Renal cortical epithelial cell (primary cell): ENCODE measurements around the gene PTGER1. TPM values are rescaled to one million over a fixed set of nuclear protein-coding genes. Genes with fewer than 3 reads are reported as not detected.
A peak's percentile ranks its signal among the peaks of the same experiment; 100 is the strongest.

Experiments
- DNase-seq: peaks from one replicate; pipeline ENCODE4 v3.0.0-alpha.2; 2011; ENCODE audit warnings: low read depth
- total RNA-seq: library from RNA; depleted of rRNA; stranded (reverse); fragments of >200 nt; gene quantifications from 2 replicates; pipeline ENCODE4 v1.2.3, GENCODE V29; 2014

Gene PTGER1
- total RNA-seq, 1 donor from 2014 or later = 0.85 TPM

DNA sequence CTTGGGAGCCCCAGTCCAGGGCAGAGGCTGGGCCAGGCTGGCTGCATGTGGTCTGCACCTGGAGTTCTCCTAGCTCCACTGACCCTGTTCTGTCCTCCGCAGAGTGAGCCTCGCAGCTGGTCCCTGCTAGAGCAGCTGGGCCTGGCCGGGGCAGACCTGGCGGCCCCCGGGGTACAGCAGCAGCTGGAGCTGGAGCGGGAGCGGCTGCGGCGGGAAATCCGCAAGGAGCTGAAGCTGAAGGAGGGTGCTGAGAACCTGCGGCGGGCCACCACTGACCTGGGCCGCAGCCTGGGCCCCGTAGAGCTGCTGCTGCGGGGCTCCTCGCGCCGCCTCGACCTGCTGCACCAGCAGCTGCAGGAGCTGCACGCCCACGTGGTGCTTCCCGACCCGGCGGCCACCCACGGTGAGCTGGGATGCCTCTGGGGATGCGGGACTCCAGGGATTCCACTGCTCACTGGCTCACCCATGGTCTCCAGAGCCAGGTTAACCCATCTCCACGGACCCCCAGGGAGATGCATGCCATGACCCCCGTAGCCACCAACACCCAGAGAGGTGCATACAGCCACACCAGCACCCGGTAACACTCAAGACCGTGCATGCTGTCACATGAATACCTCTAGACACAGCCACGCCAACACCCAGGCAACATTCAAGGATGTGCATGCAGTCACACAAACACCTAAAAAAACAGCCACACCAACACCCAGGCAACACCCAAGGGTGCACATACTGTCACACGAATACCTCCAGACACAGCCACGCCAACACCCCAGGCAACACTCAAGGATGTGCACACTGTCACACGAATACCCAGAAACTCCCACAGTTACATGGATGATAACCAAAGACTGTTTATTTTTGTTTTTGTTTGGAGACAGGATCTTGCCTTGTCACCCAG lies 33.9 kb downstream of the PTGER1 start:
- DNase-seq = no peak

- DNase-seq = no peak
Observed at GRCh38 chr19:14440049-14440448, 35.1 kb downstream of the PTGER1 start.

DNA sequence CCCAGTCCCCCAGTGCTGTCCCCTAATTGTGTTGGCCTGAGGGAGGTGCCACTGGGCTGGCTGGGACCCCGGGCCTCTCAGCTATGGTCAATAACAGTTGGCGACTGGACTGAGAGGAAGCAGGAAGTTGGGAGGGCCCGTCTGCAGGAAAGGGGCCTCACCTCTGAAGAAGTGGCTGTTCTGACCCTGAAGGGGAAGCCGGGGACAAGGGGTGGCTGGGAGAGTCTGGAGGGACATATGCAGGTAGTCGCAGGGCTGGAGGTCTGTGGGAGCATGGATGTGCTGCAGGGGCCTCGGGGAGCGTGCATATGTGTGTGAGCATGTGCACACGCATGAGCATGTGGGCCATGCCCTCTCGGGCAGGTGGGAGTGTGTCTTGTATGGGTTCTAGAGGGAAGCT lies 36.1 kb downstream of the PTGER1 start:
- DNase-seq = no peak

DNA sequence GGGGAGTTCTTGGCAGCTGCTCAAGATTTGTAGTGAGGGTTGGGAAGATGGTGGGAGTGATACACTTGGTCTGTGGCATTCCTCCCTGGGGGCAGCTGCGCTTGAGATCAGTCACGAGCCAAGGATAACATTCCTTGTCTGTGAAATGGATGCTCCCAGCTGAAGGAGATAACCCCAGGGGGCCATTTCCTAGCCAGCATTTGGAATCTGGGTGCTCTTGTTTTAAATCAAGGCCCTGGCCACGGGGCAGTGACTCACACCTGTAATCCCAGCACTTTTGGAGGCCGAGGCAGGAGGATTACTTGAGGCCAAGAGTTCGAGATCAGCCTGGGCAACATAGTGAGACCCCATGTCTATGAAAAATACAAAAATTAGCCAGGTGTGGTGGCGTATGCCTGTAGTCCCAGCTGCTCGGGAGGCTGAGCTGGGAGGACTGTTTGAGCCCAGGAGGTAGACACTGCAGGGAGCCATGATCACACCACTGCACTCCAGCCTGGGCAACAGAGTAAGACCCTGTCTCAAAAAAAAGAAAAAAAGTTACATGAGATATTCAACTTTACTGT lies 37.5 kb downstream of the PTGER1 start:
- no peak for DNase-seq

DNA sequence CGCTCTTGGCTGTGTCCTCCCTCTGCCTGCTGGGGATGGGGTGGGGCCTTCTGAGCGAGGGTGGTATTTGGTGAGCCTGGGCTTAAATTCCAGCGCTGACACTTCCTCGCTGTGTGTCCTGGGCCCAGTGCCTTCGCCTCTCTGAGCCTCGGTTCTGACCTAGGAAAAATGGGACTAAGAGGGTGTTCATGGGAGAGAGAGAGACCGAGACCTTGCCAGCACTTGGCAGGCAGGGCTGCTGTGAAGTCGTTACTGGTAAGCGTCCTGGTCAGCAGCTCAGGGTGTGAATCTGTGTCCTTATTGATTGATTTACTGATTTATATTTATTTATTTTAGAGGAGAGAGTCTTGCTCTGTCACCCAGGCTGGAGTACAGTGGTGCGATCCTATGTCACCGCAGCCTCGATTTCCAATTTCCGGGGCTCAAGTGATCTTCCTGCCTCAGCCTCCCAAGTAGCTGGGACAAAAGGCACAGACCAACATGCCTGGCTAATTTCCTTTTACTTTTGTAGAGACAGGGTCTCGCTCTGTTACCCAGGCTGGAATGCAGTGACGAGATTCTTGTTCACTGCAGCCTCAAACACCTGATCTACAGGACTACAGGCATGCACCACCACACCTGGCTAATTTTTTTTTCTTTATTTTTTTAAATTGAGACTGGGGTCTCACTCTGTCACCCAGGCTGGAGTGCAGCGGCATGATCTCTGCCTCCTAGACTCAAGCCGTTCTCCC lies 39.7 kb downstream of the PTGER1 start:
- DNase-seq = no peak

DNA sequence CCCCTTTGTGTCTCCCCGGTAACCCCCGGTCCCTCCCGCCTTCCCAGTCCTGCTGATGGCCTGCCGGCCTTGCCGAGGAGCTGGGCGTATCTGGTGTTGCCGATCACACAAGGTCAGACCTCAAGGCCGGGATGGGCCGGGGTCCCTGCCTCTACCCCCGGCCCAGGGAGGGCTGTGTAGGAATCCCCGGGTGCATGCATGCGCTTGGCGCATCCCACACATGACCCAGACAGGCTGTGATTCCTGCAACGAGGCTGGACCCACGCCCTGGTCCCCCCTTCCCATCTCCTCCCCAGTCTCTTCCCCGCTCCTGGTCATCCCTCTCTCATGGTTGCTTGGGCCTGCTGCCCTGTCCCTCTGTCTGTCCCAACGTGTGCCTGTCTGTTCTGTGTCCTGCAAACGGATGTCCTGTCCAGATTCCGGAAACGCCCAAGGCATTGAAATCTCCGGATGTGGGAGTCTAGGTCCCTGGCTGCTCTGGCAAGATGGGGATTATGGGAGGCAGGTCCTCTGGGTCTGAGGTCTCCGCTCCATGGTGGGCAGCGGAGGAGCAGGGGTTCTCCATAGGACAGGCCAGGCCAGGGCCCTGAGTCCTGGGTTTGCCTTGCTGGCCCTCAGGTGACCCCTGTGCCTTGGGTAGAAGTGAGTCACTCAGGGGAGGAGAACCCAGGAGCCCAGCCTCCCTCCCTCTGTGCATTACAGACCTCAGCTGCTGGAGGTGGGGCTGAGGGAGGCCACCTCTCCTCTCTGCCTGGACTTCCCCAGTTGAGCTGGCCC lies 40.4 kb downstream of the PTGER1 start:
- peak; percentile 79 for DNase-seq

DNA sequence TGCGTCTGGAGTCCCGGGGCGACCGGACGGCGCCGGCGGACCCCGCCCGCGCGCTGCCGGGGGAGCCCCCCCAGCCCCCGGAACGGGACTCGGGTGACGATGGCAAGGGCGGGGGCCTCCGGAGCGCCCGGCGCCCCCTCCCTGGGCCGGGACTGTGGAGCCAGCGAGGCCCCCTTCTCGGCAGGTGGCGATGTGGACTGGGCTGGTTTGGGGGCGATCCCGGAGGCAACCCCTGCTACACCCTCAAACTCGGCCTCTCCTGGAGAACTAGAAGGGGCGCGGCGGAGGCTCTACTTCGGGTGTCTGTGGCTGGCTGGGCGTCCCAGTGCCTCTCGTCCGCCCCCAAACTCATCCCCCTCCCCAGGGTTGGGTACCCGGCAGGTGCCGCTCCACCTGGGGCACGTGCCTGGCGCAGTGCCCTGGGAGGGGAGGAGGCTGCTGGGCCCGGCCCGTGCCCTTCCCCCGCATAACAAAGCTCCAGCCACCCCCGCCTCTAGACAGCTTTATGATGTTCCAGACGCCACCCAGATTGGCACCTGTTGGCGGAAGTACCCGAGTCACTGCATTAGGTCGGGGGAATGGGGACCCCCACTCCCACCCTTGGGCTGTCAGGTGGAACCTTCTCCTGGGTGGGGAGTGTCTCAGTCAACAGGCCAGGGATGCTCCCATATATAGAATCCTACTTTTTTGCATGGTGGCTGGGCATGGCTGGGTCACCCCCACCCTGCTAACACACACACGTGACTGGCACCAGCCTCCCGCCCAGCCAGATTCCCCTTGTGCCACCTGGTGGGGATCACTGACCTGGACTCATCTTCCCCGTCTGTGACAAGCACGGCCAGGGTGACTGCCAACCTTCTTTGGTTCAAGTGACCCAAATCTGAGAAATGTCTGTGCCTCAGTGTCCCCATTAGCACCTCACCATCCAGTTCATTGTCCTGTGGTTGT lies 41.3 kb downstream of the PTGER1 start:
- DNase-seq = no peak

DNA sequence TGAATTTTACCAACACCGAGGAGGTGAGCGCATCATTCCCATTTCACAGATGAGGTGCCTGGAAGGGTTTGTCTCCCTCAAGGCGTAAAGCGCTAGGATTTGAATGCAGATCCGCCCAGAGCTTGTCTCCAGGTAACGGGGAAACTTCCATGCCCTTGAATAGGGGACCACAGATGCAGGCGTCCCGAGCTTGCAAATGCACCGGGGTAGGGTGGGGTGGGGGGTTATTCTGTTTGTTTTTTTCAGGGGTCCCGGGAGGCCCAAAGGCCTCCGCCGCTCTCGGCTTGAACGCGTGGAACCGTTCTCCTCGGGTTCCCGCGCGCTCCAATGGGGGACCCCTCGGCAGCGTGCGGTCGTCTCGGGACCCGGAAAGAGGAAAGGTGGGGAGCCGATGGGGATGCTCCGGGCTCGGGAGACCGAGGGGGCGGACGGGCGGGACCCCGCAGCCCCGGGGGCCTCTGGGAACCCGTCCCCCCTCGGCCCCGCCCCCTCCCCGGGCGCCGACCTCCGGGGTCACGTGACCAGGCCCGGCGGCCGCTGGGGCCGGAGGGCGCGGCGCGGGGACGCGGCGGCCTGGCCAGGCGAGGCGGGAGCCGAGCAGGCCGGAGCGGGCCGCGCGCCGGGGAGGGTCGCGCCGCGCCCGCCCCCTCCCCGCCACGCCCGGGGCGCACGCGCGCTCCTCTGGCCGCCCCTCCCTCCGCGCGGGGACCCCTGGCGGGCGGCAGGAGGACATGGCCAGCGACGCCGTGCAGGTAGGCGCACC lies 42.2 kb downstream of the PTGER1 start, which contains the start of gene PKN1:
TSS of gene PKN1 (plus strand) at position 516 of the 763 bp plus-strand sequence. CDS start at position 732, 216 bp downstream.
- no peak for DNase-seq

DNA sequence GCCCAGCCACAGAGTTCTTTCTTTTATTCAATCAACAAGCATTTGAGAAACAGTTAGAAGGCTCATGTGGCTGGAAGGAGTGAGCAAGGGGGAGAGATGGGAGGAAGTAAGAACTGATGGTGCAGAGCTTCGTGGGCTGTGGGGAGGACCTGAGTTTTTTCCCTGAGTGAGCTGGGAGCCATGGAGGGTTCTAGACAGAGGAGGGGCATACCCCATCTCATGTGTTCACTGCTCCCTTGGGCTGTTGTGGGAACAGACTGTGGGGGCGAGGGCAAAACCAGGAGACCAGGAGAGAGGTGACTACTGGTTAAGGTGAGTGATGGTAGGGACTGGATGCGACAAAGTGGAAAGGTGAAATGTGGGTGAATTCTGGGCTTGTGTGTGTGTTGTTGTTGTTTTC lies 44.4 kb downstream of the PTGER1 start:
- no peak for DNase-seq

DNA sequence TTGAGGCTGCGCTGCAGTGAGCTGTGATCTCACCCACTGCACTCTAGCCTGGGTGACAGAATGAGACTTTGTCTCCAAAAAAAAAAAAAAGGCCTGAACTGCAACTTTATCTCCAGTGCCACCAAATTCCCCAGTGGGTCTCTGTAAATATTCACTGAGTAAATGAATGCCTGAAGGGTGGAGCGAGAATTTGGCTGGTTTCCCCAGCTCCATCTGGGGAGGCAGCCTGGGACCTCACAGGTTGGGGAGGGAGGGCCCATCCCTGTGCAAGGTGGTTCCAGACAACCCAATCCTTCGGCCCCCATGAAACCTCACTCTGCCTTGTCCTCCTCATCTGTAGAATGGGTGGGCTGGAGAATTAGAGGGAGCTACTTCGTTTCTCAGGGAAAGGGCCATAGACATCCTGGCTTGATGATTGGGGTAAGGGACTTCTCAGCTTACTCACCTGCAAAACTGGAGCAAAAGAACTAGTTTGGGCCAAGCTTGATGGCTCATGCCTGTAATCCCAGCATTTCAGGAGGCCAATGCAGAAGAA lies 46.2 kb downstream of the PTGER1 start:
- no peak for DNase-seq

GRCh38 chr19:14427461-14427860 lies 47.7 kb downstream of the PTGER1 start:
- no peak for DNase-seq

DNA sequence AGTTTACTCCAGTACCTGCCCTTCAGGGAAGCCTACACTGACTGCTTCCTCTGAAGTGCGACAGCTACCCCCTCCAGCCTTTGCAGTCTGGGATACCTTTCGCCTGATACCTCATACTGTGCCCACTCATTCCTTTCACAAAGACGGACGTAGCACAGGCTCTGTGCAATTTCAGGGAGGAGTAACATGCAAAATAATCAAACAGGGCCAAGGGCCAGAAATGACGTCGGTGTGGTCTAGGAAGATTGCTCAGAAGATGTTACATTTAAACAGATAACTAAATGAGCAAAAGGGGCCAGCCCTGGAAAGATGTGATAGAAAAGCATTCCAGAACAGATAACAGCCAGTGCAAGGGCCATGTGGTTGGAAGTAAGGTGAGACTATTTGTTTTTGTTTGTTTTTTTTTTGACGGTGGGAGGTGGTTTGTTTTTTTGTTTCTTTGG lies 49.4 kb downstream of the PTGER1 start:
- no peak for DNase-seq

Other genes starting within 250 kb of the PTGER1 start
- 12.9 and 40.1 TPM in 2 replicates for gene ADGRE5, start 93.9 kb downstream of the PTGER1 start, total RNA-seq
- 32.6 and 66.0 TPM in 2 replicates for gene DDX39A, start 56.0 kb downstream of the PTGER1 start, total RNA-seq
- 99.1 and 126 TPM in 2 replicates for gene PKN1, start 42.0 kb downstream of the PTGER1 start, total RNA-seq
- 180 and 401 TPM in 2 replicates for gene GIPC1, start 20.8 kb upstream of the PTGER1 start, total RNA-seq
- gene DNAJB1, start 43.0 kb upstream of the PTGER1 start, total RNA-seq = 55.3 and 58.9 TPM in 2 replicates
- 33.4 and 35.6 TPM in 2 replicates for gene TECR, start 54.2 kb upstream of the PTGER1 start, total RNA-seq
- 108 and 413 TPM in 2 replicates for gene NDUFB7, start 96.7 kb upstream of the PTGER1 start, total RNA-seq
- not detected in 2 replicates for gene CLEC17A, start 107.7 kb upstream of the PTGER1 start, total RNA-seq
- not detected in 2 replicates for gene ADGRE3, start 199.5 kb upstream of the PTGER1 start, total RNA-seq
- gene ZNF333, start 214.7 kb upstream of the PTGER1 start, total RNA-seq = 2.6 and 12.4 TPM in 2 replicates